C4-2B (cell line): Measurements from ENCODE around the gene MST1.

Experiments
- ZFX ChIP-seq: fragments of 450-650 bp; IDR thresholded peaks from 2 replicates; pipeline ENCODE4 v1.6.1; 2017
- TF ChIP-seq, protein P1 (sequence below): fragments of 450-650 bp; conservative IDR thresholded peaks from 2 replicates; pipeline ENCODE4 v1.5.1; 2017; ENCODE audit warnings: mild to moderate bottlenecking

- TF ChIP-seq, protein P1, sequence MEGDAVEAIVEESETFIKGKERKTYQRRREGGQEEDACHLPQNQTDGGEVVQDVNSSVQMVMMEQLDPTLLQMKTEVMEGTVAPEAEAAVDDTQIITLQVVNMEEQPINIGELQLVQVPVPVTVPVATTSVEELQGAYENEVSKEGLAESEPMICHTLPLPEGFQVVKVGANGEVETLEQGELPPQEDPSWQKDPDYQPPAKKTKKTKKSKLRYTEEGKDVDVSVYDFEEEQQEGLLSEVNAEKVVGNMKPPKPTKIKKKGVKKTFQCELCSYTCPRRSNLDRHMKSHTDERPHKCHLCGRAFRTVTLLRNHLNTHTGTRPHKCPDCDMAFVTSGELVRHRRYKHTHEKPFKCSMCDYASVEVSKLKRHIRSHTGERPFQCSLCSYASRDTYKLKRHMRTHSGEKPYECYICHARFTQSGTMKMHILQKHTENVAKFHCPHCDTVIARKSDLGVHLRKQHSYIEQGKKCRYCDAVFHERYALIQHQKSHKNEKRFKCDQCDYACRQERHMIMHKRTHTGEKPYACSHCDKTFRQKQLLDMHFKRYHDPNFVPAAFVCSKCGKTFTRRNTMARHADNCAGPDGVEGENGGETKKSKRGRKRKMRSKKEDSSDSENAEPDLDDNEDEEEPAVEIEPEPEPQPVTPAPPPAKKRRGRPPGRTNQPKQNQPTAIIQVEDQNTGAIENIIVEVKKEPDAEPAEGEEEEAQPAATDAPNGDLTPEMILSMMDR = no peak
- no peak for TF ChIP-seq ZFX
Measured at GRCh38 chr3:49699281-49699979, 10.2 kb upstream of the MST1 start.
